ENCODE data around the gene LAMA3.
A peak's percentile ranks its signal among the peaks of the same experiment; 100 is the strongest.

The LAMA3 gene

DNA sequence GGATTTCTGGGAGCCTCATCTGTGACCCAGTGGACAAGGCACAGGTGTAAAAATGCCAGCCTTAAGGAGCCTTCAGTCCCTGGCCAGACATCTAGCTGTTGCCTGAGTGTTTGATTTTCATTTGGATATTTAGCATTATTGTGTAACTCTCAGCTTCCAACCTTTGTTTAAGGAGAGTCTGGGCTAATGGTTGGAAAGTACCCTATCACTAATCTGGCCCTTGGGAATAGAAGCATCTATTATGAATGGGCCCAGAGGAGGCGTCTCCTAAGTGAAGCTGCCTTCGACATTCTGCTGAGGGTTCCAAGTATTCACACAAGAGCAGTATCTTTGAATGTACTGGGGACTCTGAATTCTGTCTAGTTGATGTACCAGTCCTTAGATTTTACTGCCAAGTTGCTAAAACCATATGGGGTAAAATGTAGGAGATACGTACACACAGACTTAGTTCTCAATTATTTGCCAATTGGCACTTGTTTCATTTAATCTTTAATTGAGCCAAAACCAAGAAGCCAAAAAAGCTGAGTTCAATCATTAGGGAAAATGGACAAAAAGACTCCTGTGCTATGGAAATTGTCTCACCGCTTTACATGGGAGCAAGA is 19.3 kb upstream of the LAMA3 start:
- no peak for DNase-seq (ENCODE audit: low spot score)

DNA sequence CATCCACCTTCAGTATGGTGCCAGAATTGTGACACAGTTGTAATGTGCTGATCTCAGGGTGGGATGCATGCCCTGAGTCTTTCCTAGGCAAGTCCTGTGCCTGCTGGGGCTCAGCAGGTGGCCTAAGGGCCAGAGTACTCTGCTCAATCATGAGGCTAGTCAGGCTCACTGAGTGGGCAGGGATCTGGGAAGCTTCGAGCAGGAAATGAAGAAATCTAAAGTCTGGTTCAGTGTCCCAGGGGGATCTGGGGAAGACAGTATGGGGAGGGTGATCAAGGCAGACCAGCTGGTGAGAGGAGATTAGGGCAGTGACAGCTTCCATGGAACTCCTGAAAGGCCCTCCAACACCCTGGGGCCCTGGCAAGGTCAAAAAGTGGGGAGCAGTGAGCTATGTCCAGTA is 17.7 kb upstream of the LAMA3 start:
- no peak for DNase-seq (ENCODE audit: low spot score)

DNA sequence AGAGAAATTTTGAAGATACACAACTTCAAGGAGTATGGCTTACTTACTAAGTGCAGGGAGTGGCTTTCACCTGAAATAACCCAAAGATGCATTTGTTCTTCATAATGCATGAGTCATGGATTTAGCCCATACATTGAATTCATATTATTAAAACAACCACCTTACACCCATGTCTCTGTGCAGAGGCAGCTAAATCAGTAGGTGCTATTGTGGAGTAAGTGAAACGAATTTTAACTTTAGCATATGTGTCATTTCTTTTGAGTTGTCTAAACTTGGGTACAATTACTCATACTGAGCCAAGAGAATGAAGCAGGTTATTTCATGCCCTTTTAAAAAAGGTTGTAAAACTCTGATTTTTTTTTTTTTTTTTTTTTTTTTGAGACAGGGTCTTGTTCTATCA is 15.5 kb upstream of the LAMA3 start:
- DNase-seq (ENCODE audit: low spot score), result no peak

DNA sequence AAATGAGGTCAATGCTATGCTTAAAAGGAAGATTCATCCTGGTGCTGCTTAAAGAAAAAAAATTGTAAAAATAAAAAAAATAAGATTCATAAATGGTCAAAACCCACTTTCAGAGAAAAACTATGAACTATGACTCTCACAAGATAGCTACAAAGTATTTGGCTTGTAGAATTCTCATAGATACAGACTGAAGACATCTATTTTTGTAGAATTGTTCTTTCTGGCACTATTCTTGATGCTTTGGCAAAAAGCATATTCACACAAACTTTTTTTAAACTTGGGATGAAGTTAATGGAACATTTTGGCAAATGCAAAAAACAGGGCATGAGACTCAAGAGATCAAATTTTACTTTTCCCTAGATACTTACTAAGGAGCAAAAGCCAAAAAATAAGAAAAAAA is 14.0 kb upstream of the LAMA3 start:
- no peak for DNase-seq (ENCODE audit: low spot score)

DNA sequence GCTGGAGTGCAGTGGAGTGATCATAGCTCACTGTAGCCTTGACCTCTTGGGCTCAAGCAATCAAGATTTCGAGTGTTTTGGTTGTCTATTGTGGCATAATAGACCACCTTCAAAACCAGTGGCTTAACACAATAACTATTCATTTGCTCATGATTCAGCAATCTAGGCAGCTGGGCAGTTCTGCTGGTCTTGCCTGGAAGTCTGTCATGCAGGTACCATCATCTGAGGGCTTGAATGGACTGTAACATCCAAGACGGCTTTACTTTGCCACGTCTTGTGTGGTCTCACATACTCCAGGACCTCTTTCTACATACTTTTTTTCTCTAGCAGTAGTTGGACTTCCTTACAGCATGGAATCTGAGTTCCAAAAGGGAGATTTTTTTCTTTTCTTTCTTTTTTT is 13.4 kb upstream of the LAMA3 start:
- no peak for DNase-seq (ENCODE audit: low spot score)

DNA sequence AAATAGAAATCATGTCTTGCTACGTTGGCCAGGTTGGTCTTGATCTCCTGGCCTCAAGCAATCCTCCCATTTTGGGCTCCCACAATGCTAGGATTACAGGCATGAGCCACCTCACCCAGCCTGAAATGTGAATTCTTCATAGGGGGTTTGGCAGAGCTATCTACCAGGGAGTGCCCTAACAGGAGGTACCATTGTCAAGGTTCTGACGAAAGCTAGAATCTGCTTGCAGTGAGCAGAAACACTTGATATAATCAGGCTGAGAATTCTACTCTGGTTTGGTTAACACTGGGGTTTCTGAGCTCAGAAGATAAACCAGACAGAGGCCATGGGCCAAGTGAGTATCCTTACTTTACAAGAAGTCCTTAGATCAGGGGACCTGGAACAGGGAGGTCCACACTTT is 7.2 kb upstream of the LAMA3 start:
- no peak for DNase-seq (ENCODE audit: low spot score)

DNA sequence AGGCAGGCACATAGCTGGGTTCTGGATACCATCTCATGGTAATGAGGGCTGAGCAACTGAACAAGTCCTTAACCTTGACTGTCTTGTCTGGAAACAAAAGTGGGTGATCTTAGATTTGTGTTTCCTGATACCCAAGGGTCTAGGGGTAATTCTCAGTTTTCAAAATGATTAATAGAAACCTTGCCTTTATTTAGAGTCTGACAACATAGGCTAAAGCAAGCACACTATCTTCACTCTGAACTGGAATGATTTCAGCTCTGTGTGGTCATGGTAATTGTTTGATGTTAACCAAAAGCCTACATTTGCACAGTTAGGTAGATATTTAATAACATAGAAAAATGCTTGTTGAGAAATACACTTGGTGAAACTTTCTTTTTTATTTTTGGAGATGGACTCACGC is 6.8 kb upstream of the LAMA3 start:
- DNase-seq (ENCODE audit: low spot score), result no peak

DNA sequence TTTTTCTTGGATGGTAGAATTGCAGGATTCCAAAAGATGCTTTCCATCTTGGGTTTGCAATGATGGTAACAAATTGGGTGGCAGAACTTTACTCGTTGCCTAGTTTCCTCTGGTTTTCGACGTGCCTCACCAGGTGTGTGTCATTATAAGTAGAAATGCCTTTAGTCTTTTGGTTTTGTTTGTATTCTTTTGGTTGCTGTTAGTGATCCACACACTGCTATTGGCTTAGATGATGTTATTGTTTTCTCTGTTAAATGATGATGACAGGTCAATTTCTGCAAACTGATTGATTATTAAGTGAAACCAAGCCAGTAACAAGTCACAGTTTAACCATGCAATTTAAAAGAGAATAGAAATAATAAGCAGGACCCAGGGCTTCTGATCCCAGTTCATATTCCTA is 6.1 kb upstream of the LAMA3 start:
- no peak for DNase-seq (ENCODE audit: low spot score)

DNA sequence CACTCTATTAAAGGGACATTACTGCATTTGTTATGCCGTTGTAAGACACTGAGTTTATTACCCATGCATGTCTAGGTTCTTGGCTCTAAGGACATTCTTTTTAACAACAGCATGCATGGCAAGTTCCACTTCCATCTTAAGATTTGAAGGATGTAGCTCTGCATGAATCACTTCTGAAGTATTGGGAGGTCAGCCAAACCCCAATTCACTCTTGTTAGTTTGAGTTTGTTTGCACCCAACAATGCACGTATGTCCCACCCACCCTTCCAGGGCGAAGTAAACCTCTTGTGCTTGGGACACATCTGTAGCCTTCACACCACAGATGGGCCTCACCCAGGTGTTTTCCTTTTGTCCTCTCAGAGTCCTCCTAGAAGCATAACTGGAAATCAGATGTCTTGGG is 5.6 kb upstream of the LAMA3 start:
- DNase-seq (ENCODE audit: low spot score), result no peak

DNA sequence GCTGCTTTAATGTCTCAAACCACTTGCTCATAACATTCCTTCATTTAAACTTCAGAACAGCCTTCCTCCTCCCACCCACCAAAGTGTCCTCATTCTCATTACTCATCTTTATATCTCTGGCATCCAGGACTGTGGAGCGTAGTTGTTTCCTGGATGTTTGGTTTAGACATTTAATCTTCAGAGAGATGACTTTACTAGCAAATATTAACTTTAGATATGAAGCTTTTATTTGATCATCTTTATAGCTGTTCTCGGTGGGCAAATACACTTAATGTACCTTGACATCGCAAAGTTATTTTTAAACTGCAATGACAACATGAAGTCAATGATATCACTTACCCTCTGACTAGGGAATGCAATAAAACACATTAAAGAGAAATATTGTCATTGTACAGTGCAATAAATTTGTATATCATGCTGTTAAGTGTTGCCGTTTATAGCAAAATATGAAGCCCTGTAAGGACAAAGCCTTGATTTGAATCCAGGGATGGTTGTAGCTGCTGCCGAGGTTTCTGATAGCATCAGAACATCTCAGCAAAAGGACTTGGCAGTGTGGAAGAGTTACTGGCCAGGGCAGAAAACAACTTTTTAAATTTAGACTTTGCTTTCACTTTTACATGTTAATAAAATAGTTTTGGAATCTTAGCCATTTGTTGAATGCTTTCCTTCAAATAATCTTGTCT is 4.6 kb upstream of the LAMA3 start:
- no peak for DNase-seq (ENCODE audit: low spot score)

DNA sequence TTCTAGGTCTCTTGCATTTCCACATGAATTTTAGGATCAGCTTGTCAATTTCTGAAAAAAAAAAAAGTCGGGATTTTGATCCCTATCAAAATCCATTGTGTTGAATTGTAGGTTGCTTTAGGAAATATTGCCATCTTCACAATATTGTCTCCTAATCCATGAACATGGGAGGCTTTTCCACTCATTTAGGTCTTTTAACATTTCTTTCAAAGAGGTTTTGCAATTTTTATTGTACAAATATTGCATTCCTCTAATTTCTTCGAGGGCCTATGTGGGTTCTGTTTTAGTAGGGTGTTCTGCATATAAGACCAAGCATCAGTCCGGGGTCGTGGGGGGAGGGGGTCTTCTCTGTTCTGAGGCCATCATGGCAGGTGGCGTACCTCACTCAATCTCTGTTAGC is 725 bp upstream of the LAMA3 start:
- DNase-seq (ENCODE audit: low spot score), result no peak

DNA sequence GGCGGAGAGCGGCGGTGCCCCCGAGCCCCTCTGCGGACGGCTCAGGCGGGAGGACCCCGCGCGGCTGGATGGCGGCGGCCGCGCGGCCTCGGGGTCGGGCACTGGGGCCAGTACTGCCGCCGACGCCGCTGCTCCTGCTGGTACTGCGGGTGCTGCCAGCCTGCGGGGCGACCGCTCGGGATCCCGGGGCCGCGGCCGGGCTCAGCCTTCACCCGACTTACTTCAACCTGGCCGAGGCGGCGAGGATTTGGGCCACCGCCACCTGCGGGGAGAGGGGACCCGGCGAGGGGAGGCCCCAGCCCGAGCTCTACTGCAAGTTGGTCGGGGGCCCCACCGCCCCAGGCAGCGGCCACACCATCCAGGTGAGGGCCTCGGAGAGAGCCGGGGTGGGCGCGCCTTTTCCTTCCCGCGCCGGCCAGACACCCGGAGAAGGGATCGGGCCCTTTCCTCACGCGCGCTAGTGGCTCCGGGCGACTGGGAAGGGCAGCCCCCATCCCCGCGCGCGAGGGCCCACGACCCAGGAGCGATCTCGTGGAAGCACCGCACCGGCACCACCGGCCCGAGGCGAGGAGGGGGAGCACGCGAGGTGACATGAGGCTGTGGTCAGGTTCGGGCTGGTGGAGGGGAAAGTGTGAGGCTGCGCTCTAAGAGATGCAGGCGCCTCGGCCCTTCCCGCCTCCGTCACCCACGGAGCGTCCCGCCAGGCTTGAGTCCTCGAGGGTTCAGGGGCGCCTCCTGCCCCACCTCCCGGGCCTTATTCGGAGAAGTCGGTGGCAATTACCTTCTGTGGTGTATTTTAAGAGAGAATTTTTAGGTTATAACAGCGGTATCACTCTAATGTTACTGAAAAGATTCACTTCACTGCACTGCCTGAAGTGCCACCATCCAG is 607 bp downstream of the LAMA3 start:
- no peak for DNase-seq (ENCODE audit: low spot score)

DNA sequence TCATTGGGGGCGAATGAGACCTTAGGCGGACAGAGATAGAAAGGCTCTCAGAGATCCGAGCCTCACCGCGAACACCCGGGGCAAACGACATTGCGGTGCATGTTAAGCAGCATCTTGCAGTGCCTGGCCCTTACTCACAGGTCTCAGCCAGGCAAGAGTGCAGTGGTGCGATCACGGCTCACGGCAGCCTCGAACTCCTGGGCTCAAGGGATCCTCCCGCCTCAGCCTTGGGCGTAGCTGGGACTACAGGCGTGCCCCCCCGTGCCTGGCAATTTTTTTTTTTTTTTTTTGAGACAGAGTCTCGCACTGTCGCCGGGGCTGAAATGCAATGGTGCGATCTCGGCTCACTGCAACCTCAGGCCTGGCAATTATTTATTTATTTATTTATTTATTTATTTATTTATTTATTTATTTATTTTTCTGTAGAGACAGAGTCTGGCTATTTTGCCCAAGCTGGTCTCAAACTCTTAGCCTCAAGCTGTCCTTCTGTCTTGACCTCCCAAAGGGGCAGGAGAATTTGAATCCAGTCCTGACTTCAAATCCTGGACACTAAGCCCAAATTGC is 1.3 kb downstream of the LAMA3 start:
- peak; percentile 48 for DNase-seq (ENCODE audit: low spot score)

DNA sequence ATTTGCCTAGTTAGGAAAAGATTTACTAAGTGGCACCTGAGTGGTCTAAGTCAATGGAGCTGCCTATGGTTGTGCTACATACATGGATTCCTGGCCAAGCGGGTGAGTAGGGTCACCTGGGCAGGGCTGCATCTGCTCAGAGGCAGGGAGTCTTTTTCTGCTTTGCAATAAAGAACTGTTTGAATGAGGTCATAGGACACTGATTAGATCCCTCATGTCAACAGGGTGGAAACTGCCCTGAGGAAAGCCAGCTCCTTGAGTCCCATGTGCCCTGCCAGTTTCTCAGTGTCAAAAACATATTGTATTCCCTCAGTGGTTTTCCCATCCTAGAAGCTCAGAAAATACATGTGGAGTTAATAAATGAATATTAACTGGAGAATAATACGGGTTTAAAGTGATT is 4.6 kb downstream of the LAMA3 start:
- no peak for DNase-seq (ENCODE audit: low spot score)

DNA sequence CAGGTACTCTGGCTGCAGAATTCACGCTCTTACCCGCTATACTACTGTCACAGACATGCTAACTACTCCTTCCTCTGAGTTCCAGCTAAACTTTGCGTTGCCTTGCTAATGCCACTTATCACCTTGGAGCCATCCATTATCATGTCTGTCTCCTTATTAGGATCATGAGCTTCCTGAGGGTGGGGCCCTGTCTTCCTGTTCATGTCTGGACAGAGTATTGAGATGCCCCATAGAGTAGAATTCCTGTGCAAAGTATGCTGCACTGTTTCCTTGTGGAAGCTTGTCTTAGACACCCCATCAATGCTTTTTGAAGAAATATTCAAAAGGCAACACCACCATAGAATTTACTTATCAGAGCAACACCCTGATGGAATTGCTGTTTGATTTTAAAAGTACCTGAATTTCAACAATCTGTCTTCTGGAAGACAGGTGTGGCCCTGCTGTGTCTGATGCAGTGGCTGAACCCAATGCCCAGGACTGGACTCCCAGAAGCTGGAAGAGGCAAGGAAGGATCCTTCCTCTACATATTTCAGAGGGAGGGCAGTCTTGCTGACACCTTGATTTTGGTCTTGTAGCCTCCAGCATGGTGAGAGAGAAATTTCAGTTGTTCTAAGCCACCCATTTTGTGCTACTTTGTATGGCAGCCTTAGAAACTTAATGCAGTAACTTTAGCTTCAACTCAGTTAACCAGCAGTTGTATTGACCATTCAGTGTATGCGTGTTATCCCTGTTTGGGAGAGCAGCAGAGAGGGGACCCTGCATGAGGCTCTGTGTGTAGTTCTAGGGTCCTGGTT is 5.6 kb downstream of the LAMA3 start:
- DNase-seq (ENCODE audit: low spot score), result no peak

DNA sequence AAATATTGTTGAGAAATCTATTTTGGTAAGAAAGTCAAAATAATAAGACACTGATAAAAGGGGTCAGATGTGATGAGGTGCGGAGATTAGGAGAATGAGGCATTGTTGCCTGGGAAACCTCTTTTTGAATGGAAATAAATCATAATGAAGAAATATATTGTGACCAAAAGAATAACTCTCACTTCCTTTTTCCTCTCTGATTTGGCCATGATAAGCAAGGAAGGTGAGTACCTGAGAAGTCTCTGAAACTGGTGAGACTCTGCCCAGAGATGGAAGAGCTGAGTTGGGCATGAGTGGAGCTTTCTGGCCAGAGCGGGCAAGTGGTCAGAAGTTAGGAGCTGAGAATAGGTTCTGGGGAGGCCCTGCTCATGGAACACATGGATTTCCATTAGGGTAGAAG is 11.8 kb downstream of the LAMA3 start:
- no peak for DNase-seq (ENCODE audit: low spot score)

DNA sequence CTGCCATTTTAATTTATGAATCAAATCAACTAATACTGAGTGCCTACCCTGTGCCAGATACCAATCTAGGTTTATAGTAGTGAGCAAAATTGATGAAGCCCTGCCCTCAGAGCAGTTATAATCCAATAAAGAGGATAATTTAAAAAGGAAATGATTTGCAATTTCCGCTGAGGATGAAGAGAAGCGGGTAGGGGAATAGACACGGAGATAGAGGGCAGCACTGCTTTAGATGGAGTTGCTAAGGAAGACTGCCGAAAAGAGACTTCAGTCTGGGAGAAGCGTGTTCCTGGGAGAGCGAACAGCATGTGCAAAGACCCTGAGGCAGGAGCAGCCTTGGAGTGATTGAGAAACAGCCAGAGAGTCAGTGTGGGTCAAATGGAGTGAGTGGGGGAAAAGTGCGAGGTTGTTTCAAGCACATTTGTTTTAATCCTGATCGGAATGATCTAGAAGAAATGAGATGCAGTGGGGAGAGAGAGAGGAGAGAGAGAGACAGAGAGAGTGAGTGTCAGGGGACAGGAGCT is 12.4 kb downstream of the LAMA3 start:
- no peak for DNase-seq (ENCODE audit: low spot score)

DNA sequence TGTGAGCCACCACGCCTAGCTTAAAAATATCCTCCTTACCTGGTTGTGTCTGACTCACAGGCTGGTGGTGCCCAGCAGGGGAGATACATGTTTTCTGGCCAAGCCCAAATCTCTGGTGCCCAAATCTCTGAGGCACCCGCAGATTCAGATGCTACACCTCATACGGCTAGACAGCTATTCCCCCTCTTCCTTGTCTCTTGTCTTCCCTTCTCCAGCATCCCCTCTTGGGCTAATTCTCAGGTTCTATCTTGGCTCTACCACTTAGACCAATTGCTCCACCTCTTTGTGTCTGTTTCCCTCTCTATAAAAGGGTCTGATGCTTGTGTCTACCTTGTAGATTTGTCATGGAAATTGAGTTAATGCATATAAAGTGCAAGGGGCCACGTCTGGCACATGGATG is 13.4 kb downstream of the LAMA3 start:
- DNase-seq (ENCODE audit: low spot score), result no peak

DNA sequence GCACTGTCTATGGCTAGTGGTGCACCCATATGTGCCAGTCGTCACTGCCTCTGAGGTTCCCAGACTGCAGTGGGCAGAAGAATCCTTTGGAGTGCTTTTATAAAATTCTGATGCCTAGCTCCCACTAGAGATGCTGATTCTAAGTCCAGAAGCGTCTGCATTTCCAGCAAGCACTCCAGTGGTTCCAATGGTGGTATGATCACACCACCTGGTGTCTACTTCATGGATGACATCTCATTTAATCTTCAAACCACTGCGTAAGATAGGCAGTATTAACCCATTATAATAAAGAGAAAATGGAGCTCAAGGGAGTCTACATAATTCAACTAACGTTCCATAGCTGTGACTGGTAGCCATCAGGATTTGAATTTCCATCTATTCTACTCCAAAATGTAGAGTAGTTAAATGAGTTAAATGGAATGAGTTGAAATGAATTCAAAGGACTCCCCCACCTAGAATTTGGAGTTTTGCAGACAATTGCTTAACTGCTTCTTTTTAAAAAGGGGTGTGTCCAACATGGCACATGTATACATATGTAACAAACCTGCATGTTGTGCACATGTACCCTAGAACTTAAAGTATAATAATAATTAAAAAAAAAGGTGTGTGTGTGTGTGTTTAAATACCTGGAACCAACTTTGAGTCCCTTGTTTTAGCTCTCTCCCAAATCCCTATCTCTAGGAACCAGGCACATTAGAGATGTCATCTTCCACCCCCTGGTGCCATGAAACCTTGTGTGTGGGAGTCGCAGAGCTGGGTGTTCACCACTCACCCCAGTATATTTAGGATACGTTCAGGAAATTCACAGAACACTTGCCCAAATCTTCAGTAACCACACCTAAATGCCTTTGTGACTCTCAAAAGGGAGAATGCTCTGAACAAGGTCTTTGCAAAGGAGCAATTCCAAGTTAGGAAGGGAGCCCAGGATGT is 14.1 kb downstream of the LAMA3 start:
- DNase-seq (ENCODE audit: low spot score), result peak; percentile 60

DNA sequence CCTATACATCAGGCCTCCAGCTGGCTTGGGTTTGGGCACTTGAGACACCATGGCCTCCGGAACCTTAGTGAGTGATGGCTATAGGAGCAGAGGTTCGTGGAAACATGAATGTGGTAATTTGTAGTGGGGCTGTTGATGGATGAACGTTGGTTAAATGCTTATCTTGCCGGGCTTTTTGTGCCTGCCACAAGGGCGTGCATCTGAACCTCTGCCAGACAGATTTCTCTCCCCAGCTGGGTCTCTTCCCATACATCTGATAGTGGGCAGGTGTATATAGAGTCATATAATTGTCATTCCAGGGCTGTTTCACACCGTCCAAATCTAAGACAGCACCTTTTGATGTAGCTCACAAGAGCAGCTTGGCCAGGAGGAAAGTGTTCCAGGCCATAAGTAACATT is 14.7 kb downstream of the LAMA3 start:
- no peak for DNase-seq (ENCODE audit: low spot score)

DNA sequence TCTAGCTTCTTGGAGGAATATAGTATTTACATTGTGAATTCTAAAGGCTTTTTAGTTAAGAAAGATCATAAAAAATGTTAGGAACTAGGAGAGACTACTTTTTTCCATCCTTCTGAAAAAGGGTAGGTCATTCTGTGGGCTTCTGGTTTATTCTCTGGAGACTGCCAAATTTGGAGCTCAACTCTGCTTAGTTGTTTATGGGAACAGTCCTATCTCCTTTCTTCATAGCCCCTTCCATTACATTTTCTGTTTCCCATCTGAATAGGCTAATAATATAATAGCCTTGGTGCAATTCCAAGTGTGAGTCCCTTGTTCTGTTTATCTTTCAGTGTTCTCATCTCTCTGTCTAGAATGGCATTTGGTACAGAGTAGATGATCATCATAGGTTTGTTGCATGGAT is 15.6 kb downstream of the LAMA3 start:
- DNase-seq (ENCODE audit: low spot score), result no peak
